Right lobe of liver (tissue), 6 donors: ENCODE data around the gene DENND6A. TPM values are rescaled to one million over a fixed set of nuclear protein-coding genes. Genes with fewer than 3 reads are reported as not detected.
A peak's percentile ranks its signal among the peaks of the same experiment; 100 is the strongest.

Experiments
- ATAC-seq, 4 donors: fragments of 200-7000 bp; cut with Tn5 transposase; one replicate each; pipeline ENCODE4 v1.9.1; 2020; ENCODE audit warnings: mild to moderate bottlenecking in 4 of 4, moderate library complexity in 4 of 4
- DNase-seq, 3 donors: peaks; one replicate each; pipeline ENCODE4 v3.0.0-alpha.2; 2020
- H3K27ac ChIP-seq, 3 donors: fragments of 200-600 bp; one replicate each; pipeline ENCODE4 v1.8.0; 2022
- H3K27me3 ChIP-seq, 2 donors: fragments of 200-600 bp; one replicate each; pipeline ENCODE4 v1.8.0; 2022
- H3K36me3 ChIP-seq, 4 donors: fragments of 200-600 bp; sonication (generic) in 1 of 4; one replicate each; pipeline versions ENCODE4 v1.5.1 to v1.8.0; 2017 to 2022; ENCODE audit warnings: control low read depth in 1 of 4
- H3K4me1 ChIP-seq, 4 donors: fragments of 200-600 bp; sonication (generic) in 1 of 4; one replicate each; pipeline versions ENCODE4 v1.5.1 to v1.8.0; 2017 to 2022; ENCODE audit warnings: control low read depth in 1 of 4
- H3K4me3 ChIP-seq, 3 donors: fragments of 200-600 bp; one replicate each; pipeline ENCODE4 v1.8.0; 2022
- H3K9me3 ChIP-seq, 4 donors: fragments of 200-600 bp; sonication (generic) in 1 of 4; one replicate each; pipeline versions ENCODE4 v1.5.1 to v1.8.0; 2017 to 2022; ENCODE audit warnings: control low read depth in 1 of 4
- POLR2A ChIP-seq: fragments of 450-650 bp; IDR thresholded peaks from one replicate; pipeline ENCODE4 v1.6.1; 2017; ENCODE audit warnings: antibody characterized with exemption, mild to moderate bottlenecking
- WGBS: methylation state at CpG from one replicate; pipeline ENCODE4 v1.1.6; 2018; ENCODE audit warnings: low coverage, low lambda C conversion rate; ENCODE audit not compliant: insufficient coverage; ENCODE audit errors: missing lambda C conversion rate; 5-methylcytosine and 5-hydroxymethylcytosine counted together
- intact Hi-C, 2 donors: fragments of 100-400 bp; cut with DNase I; formaldehyde crosslinking; loops; one replicate each; pipeline versions ENCODE4 v1.11.2 to v1.14.1; 2022
- total RNA-seq, 6 experiments: library from RNA; depleted of rRNA in 2 of 6; stranded (reverse); fragments of >200 nt in 2 of 6; fragmentation: NEBNext Ultra II Directional in 3 of 6; extraction: Animal tissue kit (Norgen Biotek cat#: 25700) in 3 of 6; gene quantifications; one replicate each; pipeline versions ENCODE4 v1.1.0 to v1.2.4, GENCODE V29; 2016 to 2023
- TF ChIP-seq, protein P1 (sequence below), 4 donors: fragments of 200-600 bp in 3 of 4; fragments of 450-650 bp in 1 of 4; IDR thresholded peaks; one replicate each; pipeline versions ENCODE4 v1.5.1 to v1.8.0; 2016 to 2022; ENCODE audit warnings: antibody characterized with exemption in 4 of 4, mild to moderate bottlenecking in 2 of 4
- donor health status: DM: no; HTN: yes; CAD: no.
- donor health status: DM: no; HTN: no; CAD: no.
- donor health status: DM: no; HTN: no; CAD: no.
- donor health status: DM: no; HTN: yes; CAD: no.
- donor health status: DM: no; HTN: yes; CAD: no.

The DENND6A gene
- total RNA-seq, 6 experiments from 2014 or later = 5.5 to 11.0 (median 9.2) TPM

DNA sequence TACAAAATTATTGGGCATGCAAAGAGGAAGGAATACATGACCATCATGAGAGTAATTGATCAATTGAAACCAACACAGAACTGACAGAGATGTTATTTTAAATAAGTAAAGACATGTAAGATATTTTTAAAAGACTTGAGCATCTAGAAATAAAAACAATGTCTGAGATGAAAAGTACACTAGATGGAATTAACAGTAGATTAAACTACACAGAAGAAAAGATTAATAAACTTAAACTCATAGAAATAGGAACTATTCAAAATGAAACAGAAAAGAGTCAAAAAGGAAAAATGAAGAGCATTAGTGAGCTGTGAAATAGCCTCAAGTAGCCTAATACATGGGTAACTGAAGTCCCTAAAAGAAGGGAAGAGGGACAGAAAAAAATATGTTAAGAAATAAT lies 87.2 kb downstream of the DENND6A start:
- H3K4me3 ChIP-seq = no peak overlapping the region
- H3K27me3 ChIP-seq = no peaks in the 10 kb centered on the region
- intact Hi-C loops = no loop called here
- no peak for DNase-seq
- H3K27ac ChIP-seq = no peak overlapping the region
- TF ChIP-seq, protein P1, sequence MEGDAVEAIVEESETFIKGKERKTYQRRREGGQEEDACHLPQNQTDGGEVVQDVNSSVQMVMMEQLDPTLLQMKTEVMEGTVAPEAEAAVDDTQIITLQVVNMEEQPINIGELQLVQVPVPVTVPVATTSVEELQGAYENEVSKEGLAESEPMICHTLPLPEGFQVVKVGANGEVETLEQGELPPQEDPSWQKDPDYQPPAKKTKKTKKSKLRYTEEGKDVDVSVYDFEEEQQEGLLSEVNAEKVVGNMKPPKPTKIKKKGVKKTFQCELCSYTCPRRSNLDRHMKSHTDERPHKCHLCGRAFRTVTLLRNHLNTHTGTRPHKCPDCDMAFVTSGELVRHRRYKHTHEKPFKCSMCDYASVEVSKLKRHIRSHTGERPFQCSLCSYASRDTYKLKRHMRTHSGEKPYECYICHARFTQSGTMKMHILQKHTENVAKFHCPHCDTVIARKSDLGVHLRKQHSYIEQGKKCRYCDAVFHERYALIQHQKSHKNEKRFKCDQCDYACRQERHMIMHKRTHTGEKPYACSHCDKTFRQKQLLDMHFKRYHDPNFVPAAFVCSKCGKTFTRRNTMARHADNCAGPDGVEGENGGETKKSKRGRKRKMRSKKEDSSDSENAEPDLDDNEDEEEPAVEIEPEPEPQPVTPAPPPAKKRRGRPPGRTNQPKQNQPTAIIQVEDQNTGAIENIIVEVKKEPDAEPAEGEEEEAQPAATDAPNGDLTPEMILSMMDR (IDR thresholded peaks at IDR 0.05) = no peak
- no peak for TF ChIP-seq POLR2A
- H3K36me3 ChIP-seq = no peaks in the 10 kb centered on the region
- H3K4me1 ChIP-seq = no peaks in the 10 kb centered on the region
- ATAC-seq = no peak
- no peaks in the 10 kb centered on the region for H3K9me3 ChIP-seq

DNA sequence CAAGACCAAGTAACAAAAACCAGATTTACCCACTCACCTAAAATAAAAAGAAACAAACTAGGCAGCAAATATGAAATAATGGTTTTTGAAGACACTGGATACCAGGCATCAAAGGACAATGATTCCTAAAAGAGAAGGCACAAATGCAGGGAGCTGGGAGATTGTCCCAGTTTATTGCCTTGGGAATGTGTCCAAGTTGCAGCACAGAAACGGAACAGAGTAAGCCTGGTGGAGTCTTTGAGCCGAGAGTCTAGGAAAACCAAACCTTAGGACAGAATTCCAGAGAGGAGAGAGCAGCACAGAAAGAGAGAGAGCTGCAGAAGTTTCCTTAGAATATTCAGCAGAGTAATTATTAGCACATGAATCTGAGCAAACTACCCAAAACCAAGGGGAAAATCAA lies 87.9 kb downstream of the DENND6A start:
- intact Hi-C loops = no loop called here
- Histone ChIP-seq H3K9me3 (no peaks in the 10 kb centered on the region), H3K27me3 (no peaks in the 10 kb centered on the region), H3K27ac (no peak overlapping the region), H3K36me3 (no peaks in the 10 kb centered on the region), H3K4me1 (no peaks in the 10 kb centered on the region), H3K4me3 (no peak overlapping the region)
- WGBS = 92% methylated on average over 2 of the region's 2 CpGs
- ATAC-seq = no peak
- DNase-seq = no peak
- TF ChIP-seq, protein P1 (IDR thresholded peaks at IDR 0.05) = no peak
- TF ChIP-seq POLR2A = no peak

DNA sequence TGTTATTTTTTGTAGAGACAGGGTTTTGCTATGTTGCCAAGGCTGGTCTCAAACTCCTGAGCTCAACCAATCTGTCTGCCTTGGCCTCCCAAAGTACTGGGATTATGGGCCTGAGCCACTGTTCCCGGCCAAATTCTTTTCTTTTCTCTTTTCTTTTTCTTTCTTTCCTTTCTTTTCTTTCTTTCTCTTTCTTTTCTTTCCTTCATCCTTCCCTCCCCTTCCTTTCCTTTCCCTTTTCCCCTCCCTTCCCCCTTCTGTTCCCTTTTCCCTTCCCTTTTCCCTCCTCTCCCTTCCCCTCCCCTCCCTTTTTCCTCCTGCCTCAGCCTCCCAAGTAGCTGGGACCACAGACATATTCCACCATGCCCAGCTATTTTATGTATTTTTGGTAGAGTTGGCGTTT lies 92.7 kb downstream of the DENND6A start:
- Histone ChIP-seq H3K9me3 (no peaks in the 10 kb centered on the region), H3K36me3 (no peaks in the 10 kb centered on the region), H3K27me3 (no peaks in the 10 kb centered on the region), H3K27ac (no peak overlapping the region), H3K4me1 (peaks cover 0 to 18% (median 1%) of the 10 kb centered on the region in 4 donors), H3K4me3 (no peak overlapping the region)
- WGBS = 100% methylated on average over 1 of the region's 2 CpGs
- DNase-seq = no peak
- no peak for ATAC-seq
- intact Hi-C loops = no loop called here
- no peak for TF ChIP-seq POLR2A
- TF ChIP-seq, protein P1 (IDR thresholded peaks at IDR 0.05) = no peak

DNA sequence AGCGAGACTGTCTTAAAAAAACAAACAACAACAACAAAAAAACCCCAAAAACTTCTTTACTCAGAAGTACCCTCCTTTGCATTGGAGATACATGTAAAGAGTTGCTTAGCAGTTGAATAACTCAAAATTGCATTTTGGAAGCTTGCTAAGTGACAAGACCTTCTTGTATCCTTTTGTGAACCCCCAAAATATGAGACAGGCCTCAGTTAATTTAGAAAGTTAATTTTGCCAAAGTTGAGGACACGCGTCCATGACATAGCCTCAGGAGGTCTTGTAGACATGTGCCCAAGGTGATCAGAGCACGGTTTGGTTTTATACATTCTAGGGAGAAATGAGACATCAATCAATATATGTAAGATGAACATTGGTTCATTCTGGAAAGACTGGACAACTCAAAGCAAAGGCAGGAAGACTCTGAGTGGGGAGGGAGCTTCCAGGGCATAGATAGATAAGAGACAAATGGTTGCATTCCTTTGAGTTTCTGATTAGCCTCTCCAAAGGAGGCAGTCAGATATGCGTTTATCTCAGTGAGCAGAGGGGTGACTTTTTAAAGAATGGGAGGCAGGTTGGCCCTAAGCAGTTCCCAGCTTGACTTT lies 94.0 kb downstream of the DENND6A start:
- peak overlapping the region; percentile 34 to 87 (median 83) for H3K4me3 ChIP-seq
- WGBS = 55% methylated on average over 4 of the region's 5 CpGs

DNA sequence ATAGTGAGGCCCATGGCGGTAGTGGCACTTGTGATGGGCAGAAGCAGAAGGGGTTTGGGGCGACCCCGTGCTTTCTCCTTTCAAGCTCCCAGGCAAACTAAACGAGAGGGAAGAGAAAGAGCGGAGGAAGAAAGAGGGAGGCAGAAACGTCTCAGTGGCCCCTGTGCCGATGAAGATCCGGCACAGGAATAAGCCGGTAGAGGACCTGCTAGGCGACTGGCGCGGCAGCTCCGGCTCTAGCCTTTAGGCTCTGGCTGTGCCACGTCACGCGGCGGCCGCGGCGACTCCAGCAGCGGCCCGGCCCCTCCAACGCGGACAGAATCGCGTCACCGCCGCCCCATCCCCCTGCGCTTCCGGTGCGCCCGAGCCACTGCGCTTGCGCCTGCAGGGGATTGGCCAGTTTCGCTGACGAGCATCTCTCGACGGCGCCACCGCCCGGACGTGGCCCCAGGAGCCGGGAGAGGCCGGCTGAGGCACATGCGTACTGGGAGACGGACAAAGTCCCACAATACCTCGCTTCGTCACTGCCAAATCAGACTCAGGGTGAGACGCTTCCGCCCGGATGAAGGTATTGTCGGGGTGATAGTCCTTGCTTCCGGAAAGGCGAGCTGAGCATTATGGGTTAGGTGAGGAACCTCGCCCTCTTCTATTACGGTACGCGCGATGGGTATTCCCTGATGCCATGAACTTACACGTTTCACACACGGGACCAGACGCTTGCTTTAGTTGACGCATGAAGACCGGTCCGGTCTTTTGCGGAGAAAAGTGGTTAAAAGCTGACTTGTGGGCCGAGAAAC lies 95.6 kb downstream of the DENND6A start, which contains the start of gene ARF4:
TSS of gene ARF4 (minus strand) at position 218 of the 797 bp plus-strand sequence. CDS start at position 14, 204 bp downstream.
- intact Hi-C loops = loop anchor here in 1 of 2 donors (5.0 to 10.0 kb wide), 2 partner anchors 40 to 157 kb away; partner anchors contain the start of genes PDE12 and SLMAP
- H3K4me1 ChIP-seq = peaks cover 0 to 47% (median 15%) of the 10 kb centered on the region in 4 donors

More for the DNA sequence above, 94.0 kb downstream of the DENND6A start:
- H3K9me3 ChIP-seq = no peaks in the 10 kb centered on the region
- intact Hi-C loops = loop anchor here in 1 of 2 donors (5.0 to 10.0 kb wide), 2 partner anchors 42 to 156 kb away; partner anchors contain the start of genes PDE12 and SLMAP
- H3K27ac ChIP-seq = peak overlapping the region in 2 of 3 donors; percentile 86 to 88
- no peaks in the 10 kb centered on the region for H3K36me3 ChIP-seq
- no peak for DNase-seq
- no peaks in the 10 kb centered on the region for H3K27me3 ChIP-seq
- peaks cover 0 to 31% (median 8%) of the 10 kb centered on the region in 4 donors for H3K4me1 ChIP-seq
- no peak for TF ChIP-seq POLR2A
- ATAC-seq = no peak

More for the DNA sequence above, 95.6 kb downstream of the DENND6A start, which contains the start of gene ARF4:
- Histone ChIP-seq H3K36me3 (no peaks in the 10 kb centered on the region), H3K9me3 (no peaks in the 10 kb centered on the region), H3K4me3 (peak within 1 kb of the TSS; percentile 75 to 87 (median 83)), H3K27me3 (no peaks in the 10 kb centered on the region), H3K27ac (peak within 1 kb of the TSS; percentile 94 to 95 (median 95))
- ATAC-seq (peak; percentile 90 to 97 (median 93)), DNase-seq (peak; percentile 99 to 100 (median 99))
- under 1% methylated on average over 20 of the region's 67 CpGs for WGBS
- TF ChIP-seq POLR2A = peak; percentile 99
- TF ChIP-seq, protein P1 (IDR thresholded peaks at IDR 0.05) = peak in 3 of 4 donors; percentile 30 to 48 (median 41)
